GM18502 (cell line): ENCODE data around the gene EFCAB8.

Experiments
- ATAC-seq: cut with Tn5 transposase; IDR thresholded peaks from one replicate; pipeline ENCODE4 v1.9.1; 2021; ENCODE audit warnings: mild to moderate bottlenecking; ENCODE audit not compliant: unreplicated experiment, poor library complexity

Gene EFCAB8

DNA sequence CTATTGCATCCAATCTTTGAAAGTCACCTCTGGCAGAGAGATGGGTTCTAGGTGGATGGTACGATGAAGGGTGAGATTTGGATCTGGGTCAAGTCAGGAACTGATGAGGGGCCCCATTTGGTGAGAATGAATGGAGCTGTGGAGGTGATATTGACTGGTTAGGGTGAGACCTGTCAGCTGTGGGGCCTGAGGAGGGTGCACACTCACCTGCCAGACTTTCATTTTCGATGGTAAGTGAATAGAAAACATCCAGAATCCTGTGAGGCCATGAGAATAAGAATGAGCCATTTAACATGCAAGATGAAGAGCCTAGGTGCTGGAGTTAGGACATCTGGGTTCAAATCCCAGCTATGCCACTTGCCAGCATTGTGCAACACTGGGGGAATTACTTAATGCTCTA, 138.7 kb downstream of the EFCAB8 start:
- no peak for ATAC-seq

DNA sequence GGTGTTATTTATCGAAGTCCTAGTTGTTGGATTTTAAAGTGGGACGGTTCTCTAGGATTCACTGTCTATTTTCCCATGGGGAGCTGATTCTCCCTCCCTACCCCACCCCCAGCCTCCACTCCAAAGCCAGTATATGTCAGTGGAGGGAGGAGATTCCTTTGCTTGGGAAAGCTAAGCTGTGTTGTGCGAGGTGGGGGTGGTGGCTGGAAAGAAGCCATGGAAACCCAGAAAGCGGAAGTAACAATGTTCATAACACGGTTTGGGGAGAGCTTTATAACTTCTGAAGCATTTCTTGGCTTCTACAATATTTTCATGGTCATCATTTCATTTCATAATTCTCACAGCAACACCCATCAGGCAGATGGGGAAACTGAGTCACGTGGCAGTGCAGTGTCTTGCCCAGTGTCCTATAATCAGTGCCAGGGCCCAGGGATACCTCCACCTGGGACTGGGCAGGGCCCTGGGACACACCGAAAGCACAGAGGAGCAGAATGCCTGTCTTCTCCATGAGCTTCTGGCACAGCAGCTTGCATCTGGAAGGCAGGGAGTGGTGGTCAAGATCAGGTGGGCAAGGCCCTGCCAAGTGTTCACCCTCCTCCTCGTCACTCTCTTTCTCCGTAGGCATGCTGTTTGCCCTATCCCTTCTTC, 141.0 kb downstream of the EFCAB8 start:
- ATAC-seq = no peak

DNA sequence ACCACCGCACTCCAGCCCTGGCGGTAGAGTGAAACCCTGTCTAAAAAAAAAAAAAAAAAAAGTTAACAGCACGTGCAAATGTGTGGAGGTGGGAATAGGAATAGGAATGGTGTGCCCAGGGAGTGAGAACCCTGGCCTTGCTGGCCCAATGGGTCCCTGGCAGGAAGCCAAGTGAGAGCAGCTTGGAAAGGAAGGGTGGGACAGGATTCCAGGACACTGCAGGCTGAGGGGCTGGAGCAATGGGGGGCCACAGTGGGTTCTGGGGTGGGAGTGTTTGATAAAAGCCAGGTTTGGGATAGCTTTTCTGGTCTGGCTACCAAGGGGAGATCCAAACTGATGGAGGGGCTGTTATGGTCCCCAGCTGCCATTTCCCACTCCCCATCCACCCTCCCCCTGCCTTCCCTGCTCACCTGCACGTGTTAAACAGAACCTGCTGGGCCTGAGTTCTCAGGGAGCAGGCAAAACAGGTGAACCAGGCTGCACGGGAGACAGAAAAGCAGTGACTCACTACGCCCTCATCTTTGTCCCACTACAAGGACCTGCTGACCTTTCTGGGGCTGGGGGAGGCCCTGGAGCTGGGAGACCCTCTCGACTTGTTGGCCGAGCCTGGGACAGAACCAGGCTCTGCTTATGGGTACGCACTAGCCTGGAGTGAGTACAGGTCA, 142.2 kb downstream of the EFCAB8 start:
- ATAC-seq = no peak

DNA sequence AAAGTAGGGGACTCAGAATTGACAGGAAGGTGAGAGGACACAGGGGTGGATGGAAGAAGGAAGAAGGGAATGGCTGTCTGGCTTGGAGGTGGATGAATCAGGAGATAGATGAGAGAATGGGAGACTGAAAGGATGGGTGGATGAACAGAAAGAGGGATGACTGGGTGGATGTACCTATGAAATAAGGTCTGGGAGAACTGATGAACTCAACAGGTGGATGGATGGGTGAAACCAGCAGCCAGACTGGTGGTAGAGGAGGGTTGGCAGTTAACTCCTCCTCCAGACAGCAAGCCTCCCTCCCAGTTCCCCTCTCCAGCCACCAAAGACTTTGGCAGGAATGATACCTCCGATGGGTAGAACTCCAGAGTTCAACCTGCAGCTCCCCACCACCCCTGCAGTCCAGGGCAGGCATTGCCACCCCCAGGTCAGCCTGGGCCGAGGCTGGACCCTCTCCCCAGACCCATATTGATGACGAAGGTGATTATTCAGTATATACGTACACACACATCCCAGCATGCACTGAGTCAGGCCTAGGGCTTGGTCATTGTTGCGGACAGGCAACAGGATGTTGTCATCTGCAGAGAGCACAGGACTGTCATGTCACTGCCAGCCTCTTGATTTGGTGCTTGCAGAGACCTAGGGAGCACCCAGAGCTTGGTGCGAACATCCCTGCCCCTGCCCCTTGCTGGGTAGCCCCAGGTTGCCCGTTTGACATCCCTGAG, 143.5 kb downstream of the EFCAB8 start:
- ATAC-seq = no peak

DNA sequence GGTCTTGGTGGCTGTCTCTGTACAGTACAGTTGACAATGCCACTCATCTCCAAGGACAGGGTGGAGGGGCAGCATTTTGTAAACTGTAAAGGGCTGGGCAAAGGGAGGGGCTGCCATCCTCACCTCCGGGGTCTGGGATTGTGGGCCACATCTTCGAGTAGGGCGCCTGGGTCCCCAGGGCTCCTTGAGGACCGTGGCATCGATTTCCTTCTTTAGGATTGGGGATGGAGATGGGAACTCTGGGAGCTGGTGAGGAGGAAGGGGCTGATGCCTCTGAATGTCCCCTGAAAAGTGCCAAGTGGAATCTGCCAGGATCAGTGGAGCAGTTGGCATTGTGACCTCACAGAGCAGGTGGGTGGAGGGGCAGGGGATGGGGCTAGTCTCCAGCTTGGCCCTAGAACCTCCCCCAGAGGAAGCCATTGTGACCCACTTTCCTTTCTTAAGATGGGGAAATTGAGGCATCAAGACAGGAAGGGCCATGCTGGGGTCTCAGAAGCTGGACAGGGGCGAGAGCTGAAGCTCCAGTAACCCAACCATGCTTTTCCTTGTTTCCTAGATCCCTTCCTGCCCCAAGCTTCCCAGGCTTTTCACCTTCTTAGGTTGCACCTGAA, 145.5 kb downstream of the EFCAB8 start, which contains the start of gene SUN5:
Gene SUN5, minus strand, starts transcription at position 293 of the 611 bp plus-strand sequence. Its CDS starts 93 bp downstream, at position 200.
- no peak for ATAC-seq

- ATAC-seq = no peak
Observed at GRCh38 chr20:33005132-33005566, 146.4 kb downstream of the EFCAB8 start.

DNA sequence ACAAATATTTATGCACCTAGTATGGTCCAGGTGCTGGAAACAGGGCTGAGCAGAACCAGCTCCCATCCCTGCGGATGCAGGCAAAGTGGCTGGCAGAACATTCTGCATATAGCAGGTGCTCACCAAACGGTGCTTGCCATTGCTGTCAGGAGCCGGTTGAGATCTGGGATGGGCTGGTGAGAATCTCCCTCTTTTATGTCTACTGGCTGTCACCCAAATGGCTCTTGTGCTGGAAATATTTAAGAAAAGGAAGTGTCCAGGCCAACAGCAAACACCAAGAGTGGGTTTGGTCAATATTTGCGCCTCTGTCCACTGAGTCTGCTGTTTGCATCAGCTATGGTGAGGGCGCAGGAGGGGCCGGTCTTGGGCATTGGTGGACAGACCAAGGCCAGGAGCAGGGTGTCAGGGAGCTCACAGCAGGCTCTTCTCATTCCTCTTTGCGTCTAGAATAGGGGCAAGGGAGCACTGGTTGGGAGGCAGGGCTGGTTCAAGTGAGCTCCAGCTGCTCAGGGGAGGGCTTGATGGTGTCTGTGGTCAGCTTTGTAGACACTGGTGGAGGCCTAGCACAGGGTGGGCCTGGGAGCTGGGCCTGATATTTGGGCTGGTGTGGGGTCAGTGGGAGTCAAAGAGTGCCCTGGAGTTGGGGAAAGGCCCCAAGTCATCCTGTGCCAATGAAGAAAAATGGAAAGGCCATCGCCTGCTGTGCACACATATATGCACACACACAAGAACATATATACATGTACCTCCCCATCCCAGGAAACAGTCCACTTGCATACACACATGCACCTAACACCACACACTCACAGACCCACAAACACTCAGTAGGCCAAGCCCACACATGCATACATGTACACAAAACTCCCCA, 147.4 kb downstream of the EFCAB8 start:
- ATAC-seq = no peak

- ATAC-seq = no peak
Observed at GRCh38 chr20:33006776-33007375, 148.2 kb downstream of the EFCAB8 start.

DNA sequence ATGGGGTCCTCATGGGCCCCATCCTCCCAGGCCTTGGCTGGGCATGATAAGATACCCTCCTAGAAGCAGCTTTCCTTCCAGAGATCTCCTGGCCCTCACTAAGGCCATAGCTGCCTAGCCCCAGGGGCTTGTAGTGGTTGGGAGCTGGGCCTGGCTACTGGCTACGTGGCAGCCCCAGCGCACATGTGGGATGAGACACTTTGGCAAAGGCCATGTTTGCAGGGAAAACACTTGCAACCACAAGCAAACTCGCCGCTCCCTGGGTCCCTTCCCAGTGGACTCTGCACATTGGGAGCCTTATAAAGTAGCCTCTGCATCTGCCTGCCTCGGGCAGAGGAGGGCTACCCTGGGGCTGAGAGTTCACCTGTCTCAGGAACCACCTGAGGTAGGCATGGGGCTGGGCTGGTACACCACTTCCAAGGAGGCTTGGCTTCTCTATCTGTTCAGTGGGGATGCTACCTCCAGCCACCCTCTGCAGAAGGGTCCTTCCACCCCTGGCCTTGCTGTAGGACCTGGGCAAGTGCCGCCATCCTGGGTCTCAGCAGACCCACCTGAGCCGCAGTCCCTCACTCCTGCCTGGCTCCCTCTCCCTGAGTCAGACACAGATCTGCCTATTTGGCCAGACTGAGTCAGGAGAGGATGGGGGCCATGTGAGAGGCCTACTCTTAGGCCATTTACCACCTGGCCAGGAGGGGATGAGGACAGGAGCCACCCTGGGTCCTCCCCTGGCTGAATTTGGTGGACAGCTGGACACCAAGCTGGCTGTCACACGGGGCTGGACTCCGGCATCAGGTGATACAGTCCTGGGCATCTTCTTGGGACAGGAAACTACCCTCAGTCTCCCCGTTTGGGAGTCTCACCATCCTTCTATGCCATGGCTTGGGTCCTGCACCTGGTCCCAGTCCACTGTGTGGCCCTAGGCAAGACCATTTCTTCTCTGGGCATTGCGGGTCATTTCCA, 148.9 kb downstream of the EFCAB8 start, which contains the start of gene BPIFB2:
Gene BPIFB2, plus strand, starts transcription at position 329 of the 960 bp plus-strand sequence. CDS start 871 bp downstream, outside the sequence.
- ATAC-seq = no peak

DNA sequence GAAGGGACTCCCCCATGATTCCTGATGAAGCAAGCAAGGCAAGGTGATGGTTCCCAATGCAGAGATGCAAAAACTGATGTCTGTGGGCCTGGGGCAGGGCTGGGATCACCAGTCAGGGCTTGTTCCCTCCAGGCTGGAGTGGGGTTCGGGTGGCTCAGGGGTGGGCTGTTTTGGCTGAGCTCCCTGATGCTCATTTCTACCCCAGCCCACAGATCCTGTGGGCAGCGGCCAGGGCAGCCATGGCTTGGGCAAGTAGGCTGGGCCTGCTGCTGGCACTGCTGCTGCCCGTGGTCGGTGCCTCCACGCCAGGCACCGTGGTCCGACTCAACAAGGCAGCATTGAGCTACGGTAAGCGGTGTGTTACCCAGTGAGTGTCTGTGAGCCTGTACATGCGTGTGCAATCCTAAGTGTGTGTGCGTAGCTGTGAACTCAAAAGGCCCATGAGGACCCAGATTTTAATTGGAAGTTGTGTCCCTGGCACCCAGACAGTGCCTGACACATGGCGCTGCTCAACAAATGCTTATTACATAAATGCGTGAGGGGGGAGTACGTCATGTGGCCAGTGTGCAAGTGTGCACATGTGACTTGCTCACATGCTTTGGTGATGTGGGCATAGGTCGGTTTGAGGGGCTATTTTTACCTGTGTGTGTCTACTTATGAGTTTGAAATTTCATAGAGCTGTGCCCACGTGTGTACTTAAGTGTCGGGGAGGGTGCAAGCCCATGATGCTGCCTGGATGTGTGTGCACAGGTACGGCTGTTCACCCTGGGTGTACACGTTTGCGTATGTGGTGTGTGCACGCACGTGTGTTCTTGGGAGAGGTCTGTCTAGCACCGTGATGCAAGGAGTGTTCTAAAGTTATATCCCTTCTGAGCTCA, 149.9 kb downstream of the EFCAB8 start:
- ATAC-seq = no peak

DNA sequence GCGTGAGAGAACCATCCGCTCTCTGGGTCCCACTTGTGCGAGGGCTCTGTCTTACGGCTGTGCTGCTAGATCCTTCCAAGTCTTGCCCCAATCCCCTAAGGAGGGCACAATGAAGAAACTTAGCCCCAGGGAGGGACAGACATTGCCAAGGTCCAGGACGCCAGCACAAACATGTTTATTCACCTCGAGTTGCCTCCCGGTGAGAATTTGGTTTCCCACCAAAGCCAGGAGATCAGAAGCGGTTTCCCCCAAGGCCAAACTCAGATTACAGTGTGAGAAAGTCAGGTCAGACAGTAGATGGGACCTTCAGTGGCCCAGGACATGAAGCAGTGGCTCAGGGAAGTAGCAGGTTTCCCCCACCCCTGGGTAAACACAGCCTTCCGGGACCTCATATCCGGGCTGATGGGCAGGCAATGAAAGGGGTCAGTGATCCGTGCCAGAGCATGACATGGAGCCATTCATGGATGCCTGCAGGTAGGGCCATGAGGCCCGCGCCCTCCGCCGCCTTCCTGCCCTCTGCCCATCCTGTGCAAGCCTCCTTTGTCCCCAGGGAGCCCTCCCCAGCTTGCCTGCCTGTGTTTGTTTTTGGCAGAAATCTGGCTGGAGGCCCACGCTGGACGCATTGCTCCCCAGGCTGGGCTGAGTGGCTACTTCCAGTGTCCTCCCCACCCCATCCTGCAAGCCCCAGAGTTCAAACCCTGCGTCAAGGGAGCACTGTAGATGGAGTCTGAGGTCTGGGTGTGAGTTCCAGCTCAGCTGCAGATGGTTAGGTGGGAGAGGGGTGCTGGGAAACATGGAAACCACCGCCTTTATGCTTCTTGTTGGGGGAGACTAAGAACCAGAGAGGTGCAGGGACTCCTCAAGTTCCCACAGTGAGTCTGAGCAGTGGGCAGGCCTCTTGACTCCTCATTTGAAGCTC, 150.8 kb downstream of the EFCAB8 start:
- no peak for ATAC-seq

- no peak for ATAC-seq
Observed at GRCh38 chr20:33010133-33010504, 151.4 kb downstream of the EFCAB8 start.

- no peak for ATAC-seq
Observed at GRCh38 chr20:33010674-33011449, 152.1 kb downstream of the EFCAB8 start.
